Endothelial cell (in vitro differentiated cells): ENCODE results near the gene IL36RN. TPM values are rescaled to one million over a fixed set of nuclear protein-coding genes. Genes with fewer than 3 reads are reported as not detected.

Source experiments
- DNase-seq: peaks from one replicate; pipeline ENCODE4 v3.0.0; 2021; ENCODE audit warnings: low spot score
- H3K27ac Mint-ChIP-seq: one replicate; pipeline ENCODE4 v1.8.0; 2021; ENCODE audit warnings: mixed read lengths, inconsistent platforms; ENCODE audit not compliant: unreplicated experiment
- H3K27me3 Mint-ChIP-seq: one replicate; pipeline ENCODE4 v1.8.0; 2021; ENCODE audit warnings: mild to moderate bottlenecking, moderate library complexity, mixed read lengths, inconsistent platforms; ENCODE audit not compliant: unreplicated experiment
- H3K36me3 Mint-ChIP-seq: one replicate; pipeline ENCODE4 v1.8.0; 2021; ENCODE audit warnings: mild to moderate bottlenecking, low read depth, mixed read lengths, inconsistent platforms; ENCODE audit not compliant: unreplicated experiment
- H3K4me1 Mint-ChIP-seq: one replicate; pipeline ENCODE4 v1.8.0; 2021; ENCODE audit warnings: mild to moderate bottlenecking, mixed read lengths, inconsistent platforms; ENCODE audit not compliant: unreplicated experiment
- H3K4me3 Mint-ChIP-seq: one replicate; pipeline ENCODE4 v1.8.0; 2021; ENCODE audit warnings: mild to moderate bottlenecking, mixed read lengths, inconsistent platforms; ENCODE audit not compliant: unreplicated experiment
- H3K9me3 Mint-ChIP-seq: one replicate; pipeline ENCODE4 v1.8.0; 2021; ENCODE audit warnings: mixed read lengths, inconsistent platforms; ENCODE audit not compliant: unreplicated experiment
- CTCF ChIP-seq: fragments of 200-600 bp; sonication (generic); IDR thresholded peaks from one replicate; pipeline ENCODE4 v1.5.0; 2021; ENCODE audit warnings: antibody characterized with exemption; ENCODE audit not compliant: unreplicated experiment
- long read RNA-seq: library from polyadenylated mRNA; unstranded; transcript quantifications from one replicate; pipeline ENCODE4 v2.0.0, GENCODE V29; 2020; ENCODE audit not compliant: unreplicated experiment
- total RNA-seq: library from RNA; stranded (reverse); fragmentation: NEBNext Ultra II Directional; extraction: Animal tissue kit (Norgen Biotek cat#: 25700); gene quantifications from one replicate; pipeline ENCODE4 v1.2.1, GENCODE V29; 2021; ENCODE audit not compliant: unreplicated experiment

Gene IL36RN
- not detected for total RNA-seq
- long read RNA-seq: 0 reads

DNA sequence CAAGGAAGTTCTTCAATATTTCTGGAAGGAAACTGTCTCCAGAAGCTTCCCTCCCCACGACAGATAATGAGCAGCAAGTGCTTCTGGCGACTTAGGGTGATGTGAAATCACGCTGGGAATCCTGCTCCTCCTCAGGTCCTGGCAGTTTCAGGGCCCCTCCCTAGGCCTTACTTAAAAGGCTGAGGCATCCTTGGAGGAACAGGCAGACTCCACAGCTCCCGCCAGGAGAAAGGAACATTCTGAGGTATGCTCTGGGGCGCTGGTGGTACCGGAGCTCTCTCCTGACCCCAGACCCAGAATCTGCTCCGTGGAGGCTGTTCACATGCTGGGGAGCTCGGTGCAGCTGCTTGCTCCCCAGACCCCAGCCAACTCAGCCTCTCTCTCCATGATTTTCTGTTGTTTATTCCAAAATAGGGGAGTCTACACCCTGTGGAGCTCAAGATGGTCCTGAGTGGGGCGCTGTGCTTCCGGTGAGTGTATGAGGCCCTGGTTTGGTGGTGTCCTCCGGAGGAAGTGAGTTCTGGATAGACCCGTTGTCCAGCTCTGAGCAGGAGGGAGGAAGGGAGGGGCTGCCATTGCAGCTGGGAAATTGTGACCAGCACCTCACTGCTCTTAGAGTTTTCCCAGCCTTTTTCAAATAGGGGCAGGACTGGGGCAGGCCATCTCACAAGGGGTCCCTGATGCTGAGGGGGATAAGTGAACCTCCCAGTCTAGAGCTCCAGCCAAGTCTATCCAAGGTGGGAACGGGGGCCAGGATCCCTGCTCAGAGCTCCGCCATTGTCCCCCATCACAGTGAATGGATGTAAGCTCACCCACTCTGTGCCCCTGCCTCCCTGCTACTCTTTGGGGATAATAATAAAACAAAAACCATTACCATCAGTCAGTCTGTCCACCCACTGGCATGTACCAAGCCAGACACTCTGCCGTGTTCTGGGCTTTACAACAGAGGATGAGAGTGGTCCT lies at the start of gene IL36RN:
Gene IL36RN, plus strand, starts transcription at position 201 of the 963 bp plus-strand sequence. Its CDS starts 241 bp downstream, at position 442.
- TF ChIP-seq CTCF: no peak

GRCh38 chr2:113009622-113010021 lies 49.4 kb upstream of the IL36RN start:
- TF ChIP-seq CTCF: no peak
- no peaks in the 10 kb centered on the region for H3K9me3 Mint-ChIP-seq
- no peak overlapping the region for H3K27ac Mint-ChIP-seq
- H3K36me3 Mint-ChIP-seq: no peaks in the 10 kb centered on the region
- H3K27me3 Mint-ChIP-seq: peaks cover 1% of the 10 kb centered on the region
- H3K4me3 Mint-ChIP-seq: no peak overlapping the region
- DNase-seq: no peak
- H3K4me1 Mint-ChIP-seq: peaks cover 2% of the 10 kb centered on the region

More for the DNA sequence above, at the start of gene IL36RN:
- DNase-seq: no peak
- H3K4me3 Mint-ChIP-seq: no peak within 1 kb of the TSS
- H3K9me3 Mint-ChIP-seq: peaks cover 6% of the 10 kb centered on the region
- H3K27me3 Mint-ChIP-seq: peaks cover 9% of the 10 kb centered on the region
- no peak within 1 kb of the TSS for H3K27ac Mint-ChIP-seq
- H3K4me1 Mint-ChIP-seq: no peaks in the 10 kb centered on the region
- H3K36me3 Mint-ChIP-seq: peaks cover 8% of the 10 kb centered on the region

GRCh38 chr2:113010088-113010487 lies 48.9 kb upstream of the IL36RN start:
- H3K27me3 Mint-ChIP-seq: peaks cover 1% of the 10 kb centered on the region
- H3K27ac Mint-ChIP-seq: no peak overlapping the region
- no peaks in the 10 kb centered on the region for H3K9me3 Mint-ChIP-seq
- H3K36me3 Mint-ChIP-seq: no peaks in the 10 kb centered on the region
- H3K4me1 Mint-ChIP-seq: peaks cover 2% of the 10 kb centered on the region
- no peak for DNase-seq
- H3K4me3 Mint-ChIP-seq: no peak overlapping the region
- no peak for TF ChIP-seq CTCF

DNA sequence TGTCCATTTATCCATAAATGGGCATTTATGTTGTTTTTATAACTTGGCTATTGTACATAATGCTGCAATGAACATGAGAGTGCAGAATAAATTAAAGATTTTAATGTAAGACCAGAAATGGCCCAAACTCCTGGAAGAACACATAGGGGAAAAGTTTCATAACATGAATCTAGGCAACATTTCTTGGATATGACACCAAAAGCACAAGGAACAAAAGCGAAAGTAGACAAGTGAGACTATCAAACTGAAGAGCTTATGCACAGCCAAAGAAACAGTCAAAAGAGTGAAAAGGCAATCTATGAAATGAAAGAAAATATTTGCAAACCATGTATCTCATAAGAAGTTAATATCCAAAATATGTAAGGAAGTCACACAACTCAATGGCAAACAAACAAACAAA lies 47.9 kb upstream of the IL36RN start:
- H3K27me3 Mint-ChIP-seq: peaks cover 1% of the 10 kb centered on the region
- DNase-seq: no peak
- no peaks in the 10 kb centered on the region for H3K36me3 Mint-ChIP-seq
- H3K27ac Mint-ChIP-seq: no peak overlapping the region
- TF ChIP-seq CTCF: no peak
- no peaks in the 10 kb centered on the region for H3K9me3 Mint-ChIP-seq
- H3K4me1 Mint-ChIP-seq: peaks cover 2% of the 10 kb centered on the region
- no peak overlapping the region for H3K4me3 Mint-ChIP-seq
